ENCODE results near the gene APOL1.

DNA sequence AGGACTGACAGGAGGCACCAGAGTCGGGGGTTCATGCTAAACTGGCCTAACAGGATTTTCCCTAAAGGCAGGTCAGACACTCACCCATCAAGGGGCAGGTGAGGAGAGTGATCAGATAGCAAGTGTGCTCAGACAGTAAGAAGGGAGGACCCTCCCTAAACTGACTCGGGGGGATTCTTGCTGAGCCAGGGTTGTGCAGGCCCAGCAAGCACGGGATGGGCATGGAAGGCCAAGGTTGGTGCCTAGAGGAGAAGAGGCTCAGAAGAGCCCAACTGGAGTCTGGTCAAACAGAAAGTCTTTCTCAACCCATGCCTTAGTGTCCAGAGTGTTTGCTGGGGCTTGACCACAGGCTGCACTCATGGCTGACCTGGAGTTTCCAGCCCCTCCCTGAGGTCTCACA lies 6.2 kb upstream of the APOL1 start:
- TF ChIP-seq RAD21 (IDR thresholded peaks at IDR 0.05; ENCODE audit: low read length) (no peak), POLR2AphosphoS5 (IDR thresholded peaks at IDR 0.05; ENCODE audit: low read depth, low read length) (no peak)
- TF ChIP-seq, protein P1, sequence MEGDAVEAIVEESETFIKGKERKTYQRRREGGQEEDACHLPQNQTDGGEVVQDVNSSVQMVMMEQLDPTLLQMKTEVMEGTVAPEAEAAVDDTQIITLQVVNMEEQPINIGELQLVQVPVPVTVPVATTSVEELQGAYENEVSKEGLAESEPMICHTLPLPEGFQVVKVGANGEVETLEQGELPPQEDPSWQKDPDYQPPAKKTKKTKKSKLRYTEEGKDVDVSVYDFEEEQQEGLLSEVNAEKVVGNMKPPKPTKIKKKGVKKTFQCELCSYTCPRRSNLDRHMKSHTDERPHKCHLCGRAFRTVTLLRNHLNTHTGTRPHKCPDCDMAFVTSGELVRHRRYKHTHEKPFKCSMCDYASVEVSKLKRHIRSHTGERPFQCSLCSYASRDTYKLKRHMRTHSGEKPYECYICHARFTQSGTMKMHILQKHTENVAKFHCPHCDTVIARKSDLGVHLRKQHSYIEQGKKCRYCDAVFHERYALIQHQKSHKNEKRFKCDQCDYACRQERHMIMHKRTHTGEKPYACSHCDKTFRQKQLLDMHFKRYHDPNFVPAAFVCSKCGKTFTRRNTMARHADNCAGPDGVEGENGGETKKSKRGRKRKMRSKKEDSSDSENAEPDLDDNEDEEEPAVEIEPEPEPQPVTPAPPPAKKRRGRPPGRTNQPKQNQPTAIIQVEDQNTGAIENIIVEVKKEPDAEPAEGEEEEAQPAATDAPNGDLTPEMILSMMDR (IDR thresholded peaks at IDR 0.05) = no peak
- TF ChIP-seq, protein P2, sequence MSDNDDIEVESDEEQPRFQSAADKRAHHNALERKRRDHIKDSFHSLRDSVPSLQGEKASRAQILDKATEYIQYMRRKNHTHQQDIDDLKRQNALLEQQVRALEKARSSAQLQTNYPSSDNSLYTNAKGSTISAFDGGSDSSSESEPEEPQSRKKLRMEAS (IDR thresholded peaks at IDR 0.05; ENCODE audit: low read depth) = no peak
- TF ChIP-seq, protein P3, sequence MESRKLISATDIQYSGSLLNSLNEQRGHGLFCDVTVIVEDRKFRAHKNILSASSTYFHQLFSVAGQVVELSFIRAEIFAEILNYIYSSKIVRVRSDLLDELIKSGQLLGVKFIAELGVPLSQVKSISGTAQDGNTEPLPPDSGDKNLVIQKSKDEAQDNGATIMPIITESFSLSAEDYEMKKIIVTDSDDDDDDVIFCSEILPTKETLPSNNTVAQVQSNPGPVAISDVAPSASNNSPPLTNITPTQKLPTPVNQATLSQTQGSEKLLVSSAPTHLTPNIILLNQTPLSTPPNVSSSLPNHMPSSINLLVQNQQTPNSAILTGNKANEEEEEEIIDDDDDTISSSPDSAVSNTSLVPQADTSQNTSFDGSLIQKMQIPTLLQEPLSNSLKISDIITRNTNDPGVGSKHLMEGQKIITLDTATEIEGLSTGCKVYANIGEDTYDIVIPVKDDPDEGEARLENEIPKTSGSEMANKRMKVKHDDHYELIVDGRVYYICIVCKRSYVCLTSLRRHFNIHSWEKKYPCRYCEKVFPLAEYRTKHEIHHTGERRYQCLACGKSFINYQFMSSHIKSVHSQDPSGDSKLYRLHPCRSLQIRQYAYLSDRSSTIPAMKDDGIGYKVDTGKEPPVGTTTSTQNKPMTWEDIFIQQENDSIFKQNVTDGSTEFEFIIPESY (IDR thresholded peaks at IDR 0.05; ENCODE audit: borderline replicate concordance, low read depth) = no peak
